Progenitor cell of endocrine pancreas (in vitro differentiated cells): Measurements from ENCODE around the gene SEC16A. TPM values are rescaled to one million over a fixed set of nuclear protein-coding genes. Genes with fewer than 3 reads are reported as not detected.
A peak's percentile ranks its signal among the peaks of the same experiment; 100 is the strongest.
"Not testable (repeated sequence)": the region's sequence is repeated elsewhere in the genome, so short reads cannot be mapped to it uniquely, and the experiment has no call there.

Experiments used
- DNase-seq: peaks from one replicate; pipeline ENCODE4 v3.0.0; 2021; ENCODE audit warnings: low spot score; ENCODE audit not compliant: unreplicated experiment
- H3K27ac Mint-ChIP-seq: 2 replicates; pipeline ENCODE4 v1.8.0; 2021; ENCODE audit warnings: mild to moderate bottlenecking, moderate library complexity, mixed read lengths
- H3K27me3 Mint-ChIP-seq: 2 replicates; pipeline ENCODE4 v1.8.0; 2021; ENCODE audit warnings: mixed read lengths
- H3K36me3 Mint-ChIP-seq: 2 replicates; pipeline ENCODE4 v1.8.0; 2022; ENCODE audit warnings: mixed read lengths; ENCODE audit not compliant: insufficient read depth
- H3K4me1 Mint-ChIP-seq: 2 replicates; pipeline ENCODE4 v1.8.0; 2021; ENCODE audit warnings: low read depth, mixed read lengths
- H3K4me3 Mint-ChIP-seq: 2 replicates; pipeline ENCODE4 v1.8.0; 2021; ENCODE audit warnings: low read depth, mild to moderate bottlenecking, moderate library complexity, mixed read lengths
- H3K9me3 Mint-ChIP-seq: 2 replicates; pipeline ENCODE4 v1.8.0; 2021; ENCODE audit warnings: low read depth, mixed read lengths
- total RNA-seq: library from RNA; stranded (reverse); gene quantifications from 2 replicates; pipeline ENCODE4 v1.2.1, GENCODE V29; 2021
- TF ChIP-seq, protein P1 (sequence below): fragments of 200-600 bp; sonication (generic); IDR thresholded peaks from one replicate; pipeline ENCODE4 v1.5.0; 2021; ENCODE audit warnings: antibody characterized with exemption, mild to moderate bottlenecking; ENCODE audit not compliant: unreplicated experiment

The SEC16A gene
- total RNA-seq, 1 donor from 2014 or later: 76.1 TPM

DNA sequence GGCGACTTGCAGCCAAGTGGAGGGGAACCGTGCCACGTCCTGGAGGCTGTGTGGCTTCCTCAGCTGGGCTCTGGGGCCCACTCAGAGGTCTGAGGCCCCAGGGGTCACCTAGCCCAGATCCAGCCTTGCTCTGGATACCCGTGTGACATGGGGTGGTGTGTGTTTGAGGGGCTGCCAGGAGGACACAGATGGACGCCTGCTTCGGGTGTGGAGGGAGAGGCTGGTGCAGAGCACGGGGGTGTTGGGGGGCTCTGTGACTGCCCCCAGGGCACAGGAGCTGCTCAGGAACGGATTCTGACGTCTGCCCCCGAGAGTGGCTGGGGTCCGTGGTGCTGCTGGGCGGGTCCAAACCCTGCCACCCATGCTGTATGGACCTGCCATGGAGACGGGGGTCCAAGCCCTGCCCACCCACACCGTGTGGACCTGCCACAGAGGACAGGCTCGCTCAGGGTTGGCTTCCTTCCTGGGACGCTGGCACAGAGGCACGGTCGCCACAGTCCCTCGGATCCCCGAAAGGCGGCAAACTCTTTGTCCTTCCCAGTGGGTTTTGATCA is 53.7 kb downstream of the SEC16A start:
- H3K27me3 Mint-ChIP-seq: no peaks in the 10 kb centered on the region
- H3K27ac Mint-ChIP-seq: no peak overlapping the region
- peaks cover 1% of the 10 kb centered on the region for H3K36me3 Mint-ChIP-seq
- H3K9me3 Mint-ChIP-seq: no peaks in the 10 kb centered on the region
- TF ChIP-seq, protein P1, sequence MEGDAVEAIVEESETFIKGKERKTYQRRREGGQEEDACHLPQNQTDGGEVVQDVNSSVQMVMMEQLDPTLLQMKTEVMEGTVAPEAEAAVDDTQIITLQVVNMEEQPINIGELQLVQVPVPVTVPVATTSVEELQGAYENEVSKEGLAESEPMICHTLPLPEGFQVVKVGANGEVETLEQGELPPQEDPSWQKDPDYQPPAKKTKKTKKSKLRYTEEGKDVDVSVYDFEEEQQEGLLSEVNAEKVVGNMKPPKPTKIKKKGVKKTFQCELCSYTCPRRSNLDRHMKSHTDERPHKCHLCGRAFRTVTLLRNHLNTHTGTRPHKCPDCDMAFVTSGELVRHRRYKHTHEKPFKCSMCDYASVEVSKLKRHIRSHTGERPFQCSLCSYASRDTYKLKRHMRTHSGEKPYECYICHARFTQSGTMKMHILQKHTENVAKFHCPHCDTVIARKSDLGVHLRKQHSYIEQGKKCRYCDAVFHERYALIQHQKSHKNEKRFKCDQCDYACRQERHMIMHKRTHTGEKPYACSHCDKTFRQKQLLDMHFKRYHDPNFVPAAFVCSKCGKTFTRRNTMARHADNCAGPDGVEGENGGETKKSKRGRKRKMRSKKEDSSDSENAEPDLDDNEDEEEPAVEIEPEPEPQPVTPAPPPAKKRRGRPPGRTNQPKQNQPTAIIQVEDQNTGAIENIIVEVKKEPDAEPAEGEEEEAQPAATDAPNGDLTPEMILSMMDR: no peak
- no peaks in the 10 kb centered on the region for H3K4me1 Mint-ChIP-seq
- DNase-seq: no peak
- no peak overlapping the region for H3K4me3 Mint-ChIP-seq

DNA sequence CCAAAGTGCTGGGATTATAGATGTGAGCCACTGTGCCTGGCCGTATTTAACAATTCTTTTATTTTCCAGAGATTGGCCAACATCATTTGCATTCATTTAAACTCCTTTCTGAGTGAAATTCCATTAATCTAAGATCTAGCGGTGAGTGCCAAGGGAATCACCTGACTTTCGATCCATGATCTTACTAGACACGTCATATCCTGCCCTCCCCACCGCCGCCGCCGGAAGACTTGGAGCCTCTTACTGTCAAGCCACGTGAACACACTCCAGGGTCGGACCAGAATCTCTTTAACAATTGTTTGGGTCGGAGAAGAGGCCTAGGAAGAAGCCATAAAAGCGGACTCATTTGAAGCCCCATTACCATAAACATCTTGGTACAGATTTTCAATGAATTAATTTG is 56.1 kb downstream of the SEC16A start:
- DNase-seq: no peak
- TF ChIP-seq, protein P1: no peak
- H3K36me3 Mint-ChIP-seq: peaks cover 1% of the 10 kb centered on the region
- no peaks in the 10 kb centered on the region for H3K4me1 Mint-ChIP-seq
- no peaks in the 10 kb centered on the region for H3K27me3 Mint-ChIP-seq
- H3K27ac Mint-ChIP-seq: no peak overlapping the region
- H3K4me3 Mint-ChIP-seq: no peak overlapping the region
- H3K9me3 Mint-ChIP-seq: no peaks in the 10 kb centered on the region

DNA sequence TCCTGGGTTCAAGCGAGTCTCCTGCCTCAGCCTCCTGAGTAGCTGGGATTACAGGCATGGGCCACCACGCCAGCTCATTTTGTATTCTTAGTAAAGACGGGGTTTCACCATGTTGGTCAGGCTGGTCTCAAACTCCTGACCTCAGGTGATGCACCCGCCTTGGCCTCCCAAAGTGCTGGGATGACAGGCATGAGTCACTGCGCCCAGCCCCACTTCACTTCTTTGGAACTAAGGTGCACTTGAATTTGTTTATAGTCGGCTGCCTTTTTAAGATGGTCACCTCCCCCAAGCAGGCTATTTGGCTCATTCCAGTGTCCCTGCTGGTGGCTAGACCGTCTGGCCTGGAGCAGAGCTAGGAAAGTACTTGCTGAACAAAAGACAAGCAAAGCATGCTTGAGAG is 57.5 kb downstream of the SEC16A start:
- not testable (repeated sequence) for DNase-seq, H3K27me3 Mint-ChIP-seq, H3K36me3 Mint-ChIP-seq, H3K4me1 Mint-ChIP-seq, H3K9me3 Mint-ChIP-seq, H3K4me3 Mint-ChIP-seq
- H3K27ac Mint-ChIP-seq: peak overlapping the region; percentile 62

DNA sequence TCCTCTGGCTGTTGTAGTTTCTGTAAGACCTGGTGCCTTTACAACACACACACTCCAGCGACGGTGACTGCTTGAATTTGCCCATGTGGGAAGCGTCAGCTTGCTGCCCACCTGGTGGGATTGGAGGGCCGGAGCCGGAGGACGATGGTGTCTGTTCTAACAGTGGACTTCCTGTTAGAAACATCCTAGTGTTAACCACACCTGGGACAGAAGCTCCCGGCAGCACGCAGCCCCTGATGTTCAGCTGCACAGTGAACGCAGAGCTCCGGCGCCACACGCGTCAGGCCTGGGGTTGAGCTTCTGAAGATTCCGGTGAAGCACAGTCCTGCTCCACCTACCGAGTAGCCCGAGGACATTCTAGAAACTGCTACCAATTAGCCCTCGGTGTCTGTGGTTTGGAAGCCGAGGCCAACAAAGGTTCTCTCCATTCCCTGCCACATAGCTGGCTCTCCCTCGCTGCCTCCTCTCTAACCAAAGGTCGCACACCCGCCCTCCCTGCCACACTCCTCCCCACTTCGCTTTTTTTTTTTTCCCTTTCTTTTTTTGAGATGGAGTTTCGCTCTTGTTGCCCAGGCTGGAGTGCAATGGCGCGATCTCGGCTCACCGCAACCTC is 58.0 kb downstream of the SEC16A start:
- no peaks in the 10 kb centered on the region for H3K9me3 Mint-ChIP-seq
- peaks cover 2% of the 10 kb centered on the region for H3K36me3 Mint-ChIP-seq
- H3K4me1 Mint-ChIP-seq: no peaks in the 10 kb centered on the region

DNA sequence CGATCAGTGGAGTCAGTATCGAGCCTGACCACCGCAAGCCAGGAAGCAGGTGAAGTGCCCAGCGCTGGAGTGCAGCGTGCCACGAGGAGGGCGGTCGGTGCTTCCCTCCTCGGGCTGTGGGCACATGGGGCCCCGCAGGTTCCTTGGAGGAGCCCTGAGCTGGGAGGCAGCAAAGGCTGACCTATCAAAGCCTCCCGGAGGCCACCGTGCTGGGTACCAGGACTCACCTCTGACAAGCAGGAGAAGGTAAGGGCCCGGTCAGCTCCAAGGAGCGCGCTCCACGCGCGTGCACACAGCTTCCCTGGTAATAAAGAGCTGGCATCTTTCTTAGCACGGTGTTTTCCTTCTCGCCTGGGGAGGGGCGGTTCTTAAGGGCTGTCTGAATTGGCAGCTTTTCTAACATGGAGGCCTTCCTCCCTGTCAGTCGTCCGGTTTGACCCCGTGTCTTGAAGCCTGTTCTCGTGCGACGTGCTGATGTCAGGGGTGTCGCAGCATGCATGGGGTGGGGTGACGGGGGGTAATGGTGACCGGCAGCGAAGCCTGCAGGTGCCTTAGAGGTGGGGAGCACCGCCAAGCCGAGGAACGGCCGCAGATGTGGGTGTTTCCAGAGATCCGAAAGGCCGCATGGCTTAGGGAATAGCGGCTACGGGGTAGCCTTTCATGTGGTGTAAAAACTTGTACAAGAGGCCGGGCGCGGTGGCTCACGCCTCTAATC is 59.3 kb downstream of the SEC16A start:
- Mint-ChIP-seq H3K4me1 (no peaks in the 10 kb centered on the region), H3K4me3 (no peak overlapping the region), H3K9me3 (no peaks in the 10 kb centered on the region), H3K27ac (no peak overlapping the region), H3K27me3 (no peaks in the 10 kb centered on the region), H3K36me3 (peaks cover 6% of the 10 kb centered on the region)
- TF ChIP-seq, protein P1: no peak
- DNase-seq: no peak

More for the DNA sequence above, 58.0 kb downstream of the SEC16A start:
- H3K27me3 Mint-ChIP-seq: no peaks in the 10 kb centered on the region
- peak overlapping the region; percentile 62 for H3K27ac Mint-ChIP-seq
- TF ChIP-seq, protein P1: no peak
- no peak overlapping the region for H3K4me3 Mint-ChIP-seq
- DNase-seq: no peak
